IPS-18c (cell line): ENCODE data around the gene RASSF7.
A peak's percentile ranks its signal among the peaks of the same experiment; 100 is the strongest.
"Not testable (repeated sequence)": the region's sequence is repeated elsewhere in the genome, so short reads cannot be mapped to it uniquely, and the experiment has no call there.

Experiments used
- H3K4me3 ChIP-seq: 2 replicates; pipeline ENCODE4 v1.7.0; 2013; ENCODE audit warnings: low read depth, mild to moderate bottlenecking, low read length, moderate library complexity; ENCODE audit not compliant: insufficient read depth
- H3K9me3 ChIP-seq: one replicate; pipeline ENCODE4 v1.6.1; 2013; ENCODE audit warnings: mild to moderate bottlenecking, low read length, moderate library complexity; ENCODE audit not compliant: control insufficient read depth, insufficient read depth

RASSF7 gene

GRCh38 chr11:560305-561147 lies at the start of gene RASSF7, which contains the start of gene LMNTD2:
Gene RASSF7 (plus strand): TSS chr11:560970. CDS start chr11:561769, 799 bp downstream.
Gene LMNTD2 (minus strand): TSS chr11:560738. CDS start chr11:560716, 22 bp downstream.
- H3K4me3 ChIP-seq: peak within 1 kb of the TSS; percentile 88
- no peaks in the 10 kb centered on the region for H3K9me3 ChIP-seq

GRCh38 chr11:512761-513595 lies 47.8 kb upstream of the RASSF7 start:
- no peak overlapping the region for H3K4me3 ChIP-seq
- peaks cover 4% of the 10 kb centered on the region for H3K9me3 ChIP-seq

GRCh38 chr11:514606-515005 lies 46.2 kb upstream of the RASSF7 start:
- H3K9me3 ChIP-seq: peaks cover 8% of the 10 kb centered on the region
- no peak overlapping the region for H3K4me3 ChIP-seq

- H3K4me3 ChIP-seq: no peak overlapping the region
- H3K9me3 ChIP-seq: peaks cover 8% of the 10 kb centered on the region
These were observed 45.6 kb upstream of the RASSF7 start for GRCh38 chr11:515131-515530.

- H3K9me3 ChIP-seq: peaks cover 8% of the 10 kb centered on the region
These were observed 44.4 kb upstream of the RASSF7 start for GRCh38 chr11:516400-516799.

GRCh38 chr11:516918-517685 lies 43.7 kb upstream of the RASSF7 start:
- not testable (repeated sequence) for H3K9me3 ChIP-seq, H3K4me3 ChIP-seq

More at GRCh38 chr11:516400-516799, 44.4 kb upstream of the RASSF7 start:
- no peak overlapping the region for H3K4me3 ChIP-seq

GRCh38 chr11:518463-519202 lies 42.1 kb upstream of the RASSF7 start:
- Histone ChIP-seq H3K4me3 (peak overlapping the region; percentile 24; the same call in 1 of the 2 replicates), H3K9me3 (peaks cover 8% of the 10 kb centered on the region)

GRCh38 chr11:520428-521176 lies 40.2 kb upstream of the RASSF7 start:
- Histone ChIP-seq H3K4me3 (no peak overlapping the region), H3K9me3 (peaks cover 8% of the 10 kb centered on the region)

GRCh38 chr11:521177-521688 lies 39.5 kb upstream of the RASSF7 start:
- H3K9me3 ChIP-seq: peaks cover 8% of the 10 kb centered on the region
- no peak overlapping the region for H3K4me3 ChIP-seq

- no peak overlapping the region for H3K4me3 ChIP-seq
- H3K9me3 ChIP-seq: no peaks in the 10 kb centered on the region
These were observed 34.6 kb upstream of the RASSF7 start for GRCh38 chr11:526192-526591.

GRCh38 chr11:528166-528814 lies 32.5 kb upstream of the RASSF7 start:
- Histone ChIP-seq H3K4me3 (no peak overlapping the region), H3K9me3 (no peaks in the 10 kb centered on the region)

- Histone ChIP-seq H3K4me3 (no peak overlapping the region), H3K9me3 (no peaks in the 10 kb centered on the region)
These were observed 31.7 kb upstream of the RASSF7 start for GRCh38 chr11:528815-529727.

- H3K9me3 ChIP-seq: no peaks in the 10 kb centered on the region
- no peak overlapping the region for H3K4me3 ChIP-seq
These were observed 30.9 kb upstream of the RASSF7 start for GRCh38 chr11:529728-530411.
